ENCODE results near the gene FBN2.

Gene FBN2

GRCh38 chr5:128253880-128254279 is 284.2 kb downstream of the FBN2 start:
- WGBS, 2 experiments, result 93 to 96% methylated on average over 7 of the region's 7 CpGs
- no peak overlapping the region for H3K4me3 ChIP-seq (ENCODE audit: insufficient read depth, low read depth, low read length)

GRCh38 chr5:128253161-128253560 is 284.9 kb downstream of the FBN2 start:
- Histone ChIP-seq H3K9me3 (ENCODE audit: control insufficient read depth, low read length) (no peaks in the 10 kb centered on the region), H3K36me3 (ENCODE audit: control insufficient read depth, insufficient read depth, low read length) (no peaks in the 10 kb centered on the region), H3K4me1 (ENCODE audit: control insufficient read depth, insufficient read depth, low read length) (no peaks in the 10 kb centered on the region), H3K4me3 (ENCODE audit: insufficient read depth, low read depth, low read length) (no peak overlapping the region), H3K27me3 (ENCODE audit: control insufficient read depth, insufficient read depth, low read length, poor library complexity, severe bottlenecking) (no peaks in the 10 kb centered on the region), H3K27ac (ENCODE audit: insufficient read depth, low read depth, low read length, poor library complexity, severe bottlenecking) (no peak overlapping the region)
- WGBS, 2 experiments, result 88 to 96% methylated on average over 5 of the region's 5 CpGs

More at GRCh38 chr5:128253880-128254279, 284.2 kb downstream of the FBN2 start:
- Histone ChIP-seq H3K27me3 (ENCODE audit: control insufficient read depth, insufficient read depth, low read length, poor library complexity, severe bottlenecking) (no peaks in the 10 kb centered on the region), H3K36me3 (ENCODE audit: control insufficient read depth, insufficient read depth, low read length) (no peaks in the 10 kb centered on the region), H3K4me1 (ENCODE audit: control insufficient read depth, insufficient read depth, low read length) (no peaks in the 10 kb centered on the region), H3K9me3 (ENCODE audit: control insufficient read depth, low read length) (no peaks in the 10 kb centered on the region), H3K27ac (ENCODE audit: insufficient read depth, low read depth, low read length, poor library complexity, severe bottlenecking) (no peak overlapping the region)

GRCh38 chr5:128252756-128253155 is 285.3 kb downstream of the FBN2 start:
- Histone ChIP-seq H3K4me3 (ENCODE audit: insufficient read depth, low read depth, low read length) (no peak overlapping the region), H3K9me3 (ENCODE audit: control insufficient read depth, low read length) (no peaks in the 10 kb centered on the region), H3K27ac (ENCODE audit: insufficient read depth, low read depth, low read length, poor library complexity, severe bottlenecking) (no peak overlapping the region), H3K4me1 (ENCODE audit: control insufficient read depth, insufficient read depth, low read length) (no peaks in the 10 kb centered on the region), H3K36me3 (ENCODE audit: control insufficient read depth, insufficient read depth, low read length) (no peaks in the 10 kb centered on the region), H3K27me3 (ENCODE audit: control insufficient read depth, insufficient read depth, low read length, poor library complexity, severe bottlenecking) (no peaks in the 10 kb centered on the region)
- WGBS, 2 experiments, result 94 to 97% methylated on average over 1 to 2 of the region's 2 CpGs

GRCh38 chr5:128252196-128252595 is 285.8 kb downstream of the FBN2 start:
- 85 to 86% methylated on average over 1 of the region's 1 CpG for WGBS, 2 experiments
- Histone ChIP-seq H3K9me3 (ENCODE audit: control insufficient read depth, low read length) (no peaks in the 10 kb centered on the region), H3K36me3 (ENCODE audit: control insufficient read depth, insufficient read depth, low read length) (no peaks in the 10 kb centered on the region), H3K27me3 (ENCODE audit: control insufficient read depth, insufficient read depth, low read length, poor library complexity, severe bottlenecking) (no peaks in the 10 kb centered on the region), H3K4me1 (ENCODE audit: control insufficient read depth, insufficient read depth, low read length) (no peaks in the 10 kb centered on the region), H3K4me3 (ENCODE audit: insufficient read depth, low read depth, low read length) (no peak overlapping the region), H3K27ac (ENCODE audit: insufficient read depth, low read depth, low read length, poor library complexity, severe bottlenecking) (no peak overlapping the region)

GRCh38 chr5:128245974-128246373 is 292.1 kb downstream of the FBN2 start:
- Histone ChIP-seq H3K27ac (ENCODE audit: insufficient read depth, low read depth, low read length, poor library complexity, severe bottlenecking) (no peak overlapping the region), H3K4me1 (ENCODE audit: control insufficient read depth, insufficient read depth, low read length) (no peaks in the 10 kb centered on the region), H3K36me3 (ENCODE audit: control insufficient read depth, insufficient read depth, low read length) (no peaks in the 10 kb centered on the region), H3K9me3 (ENCODE audit: control insufficient read depth, low read length) (no peaks in the 10 kb centered on the region), H3K27me3 (ENCODE audit: control insufficient read depth, insufficient read depth, low read length, poor library complexity, severe bottlenecking) (no peaks in the 10 kb centered on the region), H3K4me3 (ENCODE audit: insufficient read depth, low read depth, low read length) (no peak overlapping the region)
- WGBS, 2 experiments, result 90 to 91% methylated on average over 4 of the region's 4 CpGs

GRCh38 chr5:128243958-128244582 is 294.0 kb downstream of the FBN2 start:
- no peak overlapping the region for H3K27ac ChIP-seq (ENCODE audit: insufficient read depth, low read depth, low read length, poor library complexity, severe bottlenecking)
- no peaks in the 10 kb centered on the region for H3K36me3 ChIP-seq (ENCODE audit: control insufficient read depth, insufficient read depth, low read length)
- H3K9me3 ChIP-seq (ENCODE audit: control insufficient read depth, low read length), result no peaks in the 10 kb centered on the region
- no peaks in the 10 kb centered on the region for H3K4me1 ChIP-seq (ENCODE audit: control insufficient read depth, insufficient read depth, low read length)
- WGBS, 2 experiments, result 92 to 94% methylated on average over 3 of the region's 3 CpGs
- H3K4me3 ChIP-seq (ENCODE audit: insufficient read depth, low read depth, low read length), result no peak overlapping the region
- no peaks in the 10 kb centered on the region for H3K27me3 ChIP-seq (ENCODE audit: control insufficient read depth, insufficient read depth, low read length, poor library complexity, severe bottlenecking)

- WGBS, 2 experiments, result 93 to 100% methylated on average over 2 of the region's 2 CpGs
- Histone ChIP-seq H3K27me3 (ENCODE audit: control insufficient read depth, insufficient read depth, low read length, poor library complexity, severe bottlenecking) (no peaks in the 10 kb centered on the region), H3K9me3 (ENCODE audit: control insufficient read depth, low read length) (no peaks in the 10 kb centered on the region), H3K4me1 (ENCODE audit: control insufficient read depth, insufficient read depth, low read length) (no peaks in the 10 kb centered on the region), H3K27ac (ENCODE audit: insufficient read depth, low read depth, low read length, poor library complexity, severe bottlenecking) (no peak overlapping the region), H3K36me3 (ENCODE audit: control insufficient read depth, insufficient read depth, low read length) (no peaks in the 10 kb centered on the region), H3K4me3 (ENCODE audit: insufficient read depth, low read depth, low read length) (no peak overlapping the region)
Measured at GRCh38 chr5:128241051-128241695, 296.9 kb downstream of the FBN2 start.

- no peak overlapping the region for H3K4me3 ChIP-seq (ENCODE audit: insufficient read depth, low read depth, low read length)
- no peaks in the 10 kb centered on the region for H3K4me1 ChIP-seq (ENCODE audit: control insufficient read depth, insufficient read depth, low read length)
- H3K36me3 ChIP-seq (ENCODE audit: control insufficient read depth, insufficient read depth, low read length), result no peaks in the 10 kb centered on the region
- no peaks in the 10 kb centered on the region for H3K9me3 ChIP-seq (ENCODE audit: control insufficient read depth, low read length)
- H3K27me3 ChIP-seq (ENCODE audit: control insufficient read depth, insufficient read depth, low read length, poor library complexity, severe bottlenecking), result no peaks in the 10 kb centered on the region
- H3K27ac ChIP-seq (ENCODE audit: insufficient read depth, low read depth, low read length, poor library complexity, severe bottlenecking), result no peak overlapping the region
- WGBS, 2 experiments, result 94 to 98% methylated on average over 8 of the region's 8 CpGs
Measured at GRCh38 chr5:128237546-128237945, 300.5 kb downstream of the FBN2 start.

GRCh38 chr5:128237000-128237399 is 301.0 kb downstream of the FBN2 start:
- no peaks in the 10 kb centered on the region for H3K9me3 ChIP-seq (ENCODE audit: control insufficient read depth, low read length)
- no peaks in the 10 kb centered on the region for H3K27me3 ChIP-seq (ENCODE audit: control insufficient read depth, insufficient read depth, low read length, poor library complexity, severe bottlenecking)
- no peak overlapping the region for H3K27ac ChIP-seq (ENCODE audit: insufficient read depth, low read depth, low read length, poor library complexity, severe bottlenecking)
- H3K36me3 ChIP-seq (ENCODE audit: control insufficient read depth, insufficient read depth, low read length), result no peaks in the 10 kb centered on the region
- WGBS, 2 experiments, result 81 to 95% methylated on average over 1 to 2 of the region's 2 CpGs
- no peak overlapping the region for H3K4me3 ChIP-seq (ENCODE audit: insufficient read depth, low read depth, low read length)
- no peaks in the 10 kb centered on the region for H3K4me1 ChIP-seq (ENCODE audit: control insufficient read depth, insufficient read depth, low read length)

- H3K36me3 ChIP-seq (ENCODE audit: control insufficient read depth, insufficient read depth, low read length), result no peaks in the 10 kb centered on the region
- H3K4me3 ChIP-seq (ENCODE audit: insufficient read depth, low read depth, low read length), result no peak overlapping the region
- no peaks in the 10 kb centered on the region for H3K27me3 ChIP-seq (ENCODE audit: control insufficient read depth, insufficient read depth, low read length, poor library complexity, severe bottlenecking)
- no peak overlapping the region for H3K27ac ChIP-seq (ENCODE audit: insufficient read depth, low read depth, low read length, poor library complexity, severe bottlenecking)
- H3K9me3 ChIP-seq (ENCODE audit: control insufficient read depth, low read length), result no peaks in the 10 kb centered on the region
- H3K4me1 ChIP-seq (ENCODE audit: control insufficient read depth, insufficient read depth, low read length), result no peaks in the 10 kb centered on the region
- 95 to 96% methylated on average over 7 of the region's 7 CpGs for WGBS, 2 experiments
Measured at GRCh38 chr5:128236334-128236733, 301.7 kb downstream of the FBN2 start.

Data from ectodermal cell (in vitro differentiated cells).